Loucy (cell line): ENCODE results near the gene NAGLU.

Experiments
- H2AFZ ChIP-seq: fragments of 200-600 bp; sonication (generic); 2 replicates; pipeline ENCODE4 v1.6.0; 2016; ENCODE audit warnings: antibody characterized with exemption, mild to moderate bottlenecking, low read length, moderate library complexity
- H3F3A ChIP-seq: fragments of 200-600 bp; 2 replicates; pipeline ENCODE4 v1.6.0; 2016; ENCODE audit warnings: antibody characterized with exemption, low read depth, mild to moderate bottlenecking
- H3K27me3 ChIP-seq: fragments of 200-600 bp; sonication (generic); 2 replicates; pipeline ENCODE4 v1.6.1; 2014; ENCODE audit warnings: low read length, mild to moderate bottlenecking; ENCODE audit not compliant: insufficient read depth, poor library complexity, severe bottlenecking
- H3K36me3 ChIP-seq: fragments of 200-600 bp; sonication (generic); 2 replicates; pipeline ENCODE4 v1.6.1; 2016; ENCODE audit warnings: low read length; ENCODE audit not compliant: insufficient read depth
- H3K4me1 ChIP-seq: fragments of 200-600 bp; sonication (generic); 2 replicates; pipeline ENCODE4 v1.5.1; 2014; ENCODE audit warnings: low read length, mild to moderate bottlenecking; ENCODE audit not compliant: insufficient read depth, poor library complexity, severe bottlenecking
- H3K4me2 ChIP-seq: fragments of 200-600 bp; sonication (generic); 2 replicates; pipeline ENCODE4 v1.6.0; 2014; ENCODE audit warnings: antibody characterized with exemption, low read length, low read depth, mild to moderate bottlenecking; ENCODE audit not compliant: poor library complexity, severe bottlenecking
- H3K4me3 ChIP-seq: fragments of 200-600 bp; sonication (generic); 2 replicates; pipeline ENCODE4 v1.5.1; 2014; ENCODE audit warnings: low read length, mild to moderate bottlenecking, mixed read lengths; ENCODE audit not compliant: poor library complexity, severe bottlenecking
- H3K79me2 ChIP-seq: fragments of 200-600 bp; sonication (generic); 2 replicates; pipeline ENCODE4 v1.6.1; 2014; ENCODE audit warnings: low read length; ENCODE audit not compliant: insufficient read depth
- H3K9ac ChIP-seq: fragments of 200-600 bp; sonication (generic); 2 replicates; pipeline ENCODE4 v1.6.0; 2014; ENCODE audit warnings: mild to moderate bottlenecking, low read depth, low read length, moderate library complexity; ENCODE audit not compliant: poor library complexity, severe bottlenecking
- H3K9me2 ChIP-seq: fragments of 200-600 bp; sonication (generic); replicated peaks from 2 replicates; pipeline ENCODE4 v1.6.1; 2016; ENCODE audit warnings: low read depth, low read length, mixed read lengths
- H3K9me3 ChIP-seq: fragments of 200-600 bp; sonication (generic); 2 replicates; pipeline ENCODE4 v1.6.1; 2014; ENCODE audit warnings: mild to moderate bottlenecking, antibody characterized with exemption, low read length, low read depth; ENCODE audit not compliant: insufficient read depth
- H4K20me1 ChIP-seq: fragments of 200-600 bp; sonication (generic); 2 replicates; pipeline ENCODE4 v1.6.0; 2014; ENCODE audit warnings: antibody characterized with exemption, low read length, mild to moderate bottlenecking; ENCODE audit not compliant: insufficient read depth, poor library complexity, severe bottlenecking
- EZH2phosphoT487 ChIP-seq: fragments of 200-600 bp; IDR thresholded peaks from 2 replicates; pipeline ENCODE4 v1.6.1; 2018; ENCODE audit warnings: antibody characterized with exemption, mild to moderate bottlenecking, moderate library complexity, borderline replicate concordance
- TF ChIP-seq, protein P1 (sequence below): fragments of 200-600 bp; sonication (generic); conservative IDR thresholded peaks from 2 replicates; pipeline ENCODE4 v1.5.1; 2014; ENCODE audit warnings: mild to moderate bottlenecking, antibody characterized with exemption, low read length

The NAGLU gene

GRCh38 chr17:42527932-42528331 lies 8.1 kb upstream of the NAGLU start:
- no peak for TF ChIP-seq EZH2phosphoT487
- TF ChIP-seq, protein P1, sequence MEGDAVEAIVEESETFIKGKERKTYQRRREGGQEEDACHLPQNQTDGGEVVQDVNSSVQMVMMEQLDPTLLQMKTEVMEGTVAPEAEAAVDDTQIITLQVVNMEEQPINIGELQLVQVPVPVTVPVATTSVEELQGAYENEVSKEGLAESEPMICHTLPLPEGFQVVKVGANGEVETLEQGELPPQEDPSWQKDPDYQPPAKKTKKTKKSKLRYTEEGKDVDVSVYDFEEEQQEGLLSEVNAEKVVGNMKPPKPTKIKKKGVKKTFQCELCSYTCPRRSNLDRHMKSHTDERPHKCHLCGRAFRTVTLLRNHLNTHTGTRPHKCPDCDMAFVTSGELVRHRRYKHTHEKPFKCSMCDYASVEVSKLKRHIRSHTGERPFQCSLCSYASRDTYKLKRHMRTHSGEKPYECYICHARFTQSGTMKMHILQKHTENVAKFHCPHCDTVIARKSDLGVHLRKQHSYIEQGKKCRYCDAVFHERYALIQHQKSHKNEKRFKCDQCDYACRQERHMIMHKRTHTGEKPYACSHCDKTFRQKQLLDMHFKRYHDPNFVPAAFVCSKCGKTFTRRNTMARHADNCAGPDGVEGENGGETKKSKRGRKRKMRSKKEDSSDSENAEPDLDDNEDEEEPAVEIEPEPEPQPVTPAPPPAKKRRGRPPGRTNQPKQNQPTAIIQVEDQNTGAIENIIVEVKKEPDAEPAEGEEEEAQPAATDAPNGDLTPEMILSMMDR: no peak
- no peaks in the 10 kb centered on the region for H3K9me3 ChIP-seq
- peaks cover 30% of the 10 kb centered on the region for H3K4me1 ChIP-seq
- no peaks in the 10 kb centered on the region for H3K9me2 ChIP-seq
- H2AFZ ChIP-seq: no peak overlapping the region
- no peak overlapping the region for H3K9ac ChIP-seq
- H3F3A ChIP-seq: peaks cover 17% of the 10 kb centered on the region
- no peaks in the 10 kb centered on the region for H3K79me2 ChIP-seq
- H3K4me2 ChIP-seq: no peak overlapping the region
- H4K20me1 ChIP-seq: no peaks in the 10 kb centered on the region
- H3K4me3 ChIP-seq: no peak overlapping the region
- no peaks in the 10 kb centered on the region for H3K27me3 ChIP-seq
- no peaks in the 10 kb centered on the region for H3K36me3 ChIP-seq

DNA sequence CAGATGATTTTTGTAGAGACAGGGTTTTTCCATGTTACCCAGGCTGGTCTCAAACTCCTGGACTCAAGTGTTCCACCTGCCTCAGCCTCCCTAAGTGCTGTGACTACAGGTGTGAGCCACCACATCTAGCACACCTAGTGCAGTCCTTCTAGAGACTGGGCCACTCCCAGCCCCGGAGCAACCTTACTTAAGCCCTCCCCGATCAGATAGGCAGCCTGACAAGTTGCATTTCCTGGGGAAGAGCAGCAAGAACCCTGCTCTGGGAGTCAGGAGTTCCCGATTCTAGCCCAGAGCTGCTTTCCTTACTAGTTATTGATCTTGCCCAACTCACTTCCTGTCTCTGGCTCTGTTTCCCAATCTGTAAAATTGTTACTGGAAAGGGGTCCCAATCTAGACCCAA lies 7.0 kb upstream of the NAGLU start:
- no peaks in the 10 kb centered on the region for H3K27me3 ChIP-seq
- no peaks in the 10 kb centered on the region for H3K9me2 ChIP-seq
- H3K9me3 ChIP-seq: no peaks in the 10 kb centered on the region
- H4K20me1 ChIP-seq: no peaks in the 10 kb centered on the region
- 0 out of 2 replicates have a peak, but pooled peaks cover 8% of the 10 kb centered on the region for H3K79me2 ChIP-seq
- peaks cover 17% of the 10 kb centered on the region for H3F3A ChIP-seq
- H3K4me2 ChIP-seq: peak overlapping the region; percentile 72
- no peak overlapping the region for H3K4me3 ChIP-seq
- no peak overlapping the region for H2AFZ ChIP-seq
- peak overlapping the region; percentile 63 for H3K9ac ChIP-seq
- H3K4me1 ChIP-seq: peaks cover 30% of the 10 kb centered on the region
- no peak for TF ChIP-seq EZH2phosphoT487
- TF ChIP-seq, protein P1: no peak
- H3K36me3 ChIP-seq: no peaks in the 10 kb centered on the region

GRCh38 chr17:42530952-42531454 lies 5.0 kb upstream of the NAGLU start:
- Histone ChIP-seq H3K9ac (peak overlapping the region; percentile 75), H3K27me3 (no peaks in the 10 kb centered on the region), H3K9me3 (no peaks in the 10 kb centered on the region), H4K20me1 (no peaks in the 10 kb centered on the region), H3K4me1 (peaks cover 40% of the 10 kb centered on the region), H2AFZ (no peak overlapping the region; the same call in 1 of the 2 replicates), H3K36me3 (no peaks in the 10 kb centered on the region), H3K9me2 (no peaks in the 10 kb centered on the region), H3F3A (peaks cover 17% of the 10 kb centered on the region), H3K79me2 (peaks cover 19% of the 10 kb centered on the region), H3K4me2 (peak overlapping the region; percentile 72), H3K4me3 (peak overlapping the region; percentile 58)
- TF ChIP-seq, protein P1: no peak
- no peak for TF ChIP-seq EZH2phosphoT487
